GM21576 (cell line): ENCODE data around the gene SH2D3A.
A peak's percentile ranks its signal among the peaks of the same experiment; 100 is the strongest.

Source experiments
- ATAC-seq: cut with Tn5 transposase; IDR thresholded peaks from one replicate; pipeline ENCODE4 v1.9.1; 2021; ENCODE audit warnings: mild to moderate bottlenecking, moderate library complexity; ENCODE audit not compliant: unreplicated experiment

Gene SH2D3A

DNA sequence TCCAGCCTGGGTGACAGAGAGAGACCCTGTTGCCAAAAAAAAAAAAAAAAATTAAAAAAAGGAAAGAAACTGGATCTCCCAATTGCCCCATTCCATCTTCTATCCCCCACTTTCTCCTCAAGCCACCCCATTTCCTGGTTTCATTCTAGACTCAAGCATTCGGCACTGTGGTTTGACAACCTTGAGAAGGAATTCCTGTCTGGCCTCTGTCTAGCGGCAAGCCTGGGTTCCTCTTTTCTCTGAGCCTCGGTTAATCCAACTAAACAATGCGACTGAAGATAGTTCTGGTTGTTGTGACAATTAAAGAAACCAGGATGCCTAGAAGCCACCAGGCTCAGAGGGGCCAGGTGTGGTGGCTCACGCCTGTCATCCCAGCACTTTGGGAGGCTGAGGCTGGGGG, 43.5 kb downstream of the SH2D3A start:
- ATAC-seq = no peak

DNA sequence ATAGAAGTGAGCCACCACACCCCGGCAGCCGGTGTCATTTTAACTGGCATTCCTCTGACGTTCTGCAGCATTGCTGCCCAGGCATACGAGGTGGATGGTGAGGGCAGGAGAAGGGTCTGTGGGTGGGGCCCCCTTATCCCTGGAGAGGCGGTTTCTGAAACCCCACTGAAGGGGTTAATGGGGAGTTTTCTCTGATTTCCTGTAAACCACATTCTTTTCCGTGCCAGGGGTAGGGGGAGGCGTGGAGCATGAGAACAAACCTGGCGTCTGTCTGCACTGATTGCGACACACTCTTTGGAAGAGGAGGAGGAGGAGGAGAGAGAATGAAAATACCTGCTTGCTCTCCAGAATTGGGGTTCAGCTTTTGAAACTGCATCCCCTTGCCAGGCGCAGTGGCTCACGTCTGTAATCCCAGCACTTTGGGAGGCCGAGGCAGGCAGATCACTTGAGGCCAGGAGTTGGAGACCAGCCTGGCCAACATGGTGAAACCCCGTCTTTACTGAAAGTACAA, 44.1 kb downstream of the SH2D3A start:
- ATAC-seq = no peak

DNA sequence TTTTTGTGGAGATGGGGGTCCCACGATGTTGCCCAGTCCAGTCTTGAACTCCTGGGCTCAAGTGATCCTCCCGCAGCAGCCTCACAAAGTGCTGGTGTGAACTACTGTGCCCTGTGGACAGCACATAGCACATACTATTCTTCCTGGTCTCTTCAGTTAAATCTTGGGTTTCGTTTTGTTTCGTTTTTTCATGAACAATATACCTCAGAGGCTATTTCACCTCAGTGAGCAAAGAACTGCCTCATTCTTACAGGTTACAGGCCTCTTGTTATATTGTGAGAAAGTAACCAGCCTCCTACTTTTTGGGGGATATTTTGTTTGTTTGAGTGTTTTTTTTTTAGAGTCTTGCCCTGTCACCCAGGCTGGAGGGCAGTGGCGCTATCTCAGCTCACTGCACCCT, 45.5 kb downstream of the SH2D3A start:
- ATAC-seq = peak; percentile 64

DNA sequence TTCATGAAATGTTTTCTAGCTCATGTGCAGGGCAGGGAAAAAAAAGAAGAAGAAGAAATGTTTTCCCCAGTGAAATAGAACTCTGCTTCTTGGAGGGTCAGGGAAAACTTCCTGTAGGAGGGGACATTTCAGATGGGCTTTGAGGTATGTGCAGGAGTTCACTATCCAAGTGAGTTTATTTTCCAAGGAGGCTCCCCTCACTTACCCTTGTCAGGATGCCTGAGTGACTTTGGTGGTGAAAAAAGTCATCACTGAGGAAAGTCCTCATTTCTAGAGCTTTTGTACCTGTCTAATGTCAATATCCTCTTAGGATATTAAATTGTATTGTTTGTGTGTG, 46.1 kb downstream of the SH2D3A start:
- ATAC-seq = no peak

DNA sequence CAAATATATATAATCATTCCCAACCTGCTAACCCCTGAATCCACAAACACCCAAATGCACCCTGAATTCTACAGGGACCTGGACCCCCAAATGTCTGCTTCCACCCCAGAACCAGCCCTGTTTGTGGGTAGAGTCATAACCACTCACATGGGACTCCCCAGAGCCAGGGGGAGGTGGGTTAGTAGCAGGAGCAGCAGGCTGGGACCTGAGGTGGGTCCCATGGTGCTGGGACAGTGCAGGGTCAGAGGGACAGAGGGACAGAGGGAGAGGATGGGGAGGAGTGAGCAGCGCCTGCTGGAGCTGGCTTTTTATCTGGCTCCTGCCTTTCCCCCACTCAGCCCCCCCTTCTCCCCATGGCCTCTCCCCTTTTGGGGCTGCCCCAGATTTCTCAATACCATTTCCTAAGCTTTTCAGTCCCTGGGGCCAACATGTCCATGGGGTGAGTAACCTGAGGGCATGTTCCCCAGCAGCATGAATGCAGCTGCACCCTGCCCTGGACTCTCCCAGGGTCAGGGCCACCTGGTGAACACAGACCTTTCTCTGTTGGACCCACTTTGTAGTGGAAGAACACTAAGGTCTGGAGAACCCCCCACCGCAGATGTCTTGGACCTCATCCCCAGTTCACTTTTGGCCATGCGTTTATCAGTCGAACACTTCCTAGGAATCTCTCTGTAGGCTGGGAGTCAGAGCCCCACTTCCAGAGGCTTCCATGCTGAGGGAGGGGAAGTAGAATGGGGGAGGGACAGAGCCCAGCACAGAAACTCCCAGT, 46.7 kb downstream of the SH2D3A start, which contains the start of gene C3:
TSS of gene C3 (minus strand) at position 282 of the 769 bp plus-strand sequence. CDS start at position 221, 61 bp downstream.
- ATAC-seq = no peak

DNA sequence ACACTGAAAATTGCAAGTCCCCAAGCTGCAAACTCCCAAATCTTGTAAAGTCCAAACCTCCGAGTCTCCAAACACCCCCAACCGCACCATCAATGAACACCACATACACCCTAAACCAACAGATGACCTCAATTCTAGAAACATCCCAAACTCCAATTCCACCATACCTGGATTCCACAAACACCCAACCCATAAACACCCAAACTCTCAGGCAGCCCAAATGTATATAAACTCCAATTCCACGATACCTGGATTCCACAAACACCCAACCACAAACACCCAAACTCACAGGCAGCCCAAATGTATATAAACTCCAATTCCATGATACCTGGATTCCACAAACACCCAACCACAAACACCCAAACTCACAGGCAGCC, 47.3 kb downstream of the SH2D3A start:
- no peak for ATAC-seq

DNA sequence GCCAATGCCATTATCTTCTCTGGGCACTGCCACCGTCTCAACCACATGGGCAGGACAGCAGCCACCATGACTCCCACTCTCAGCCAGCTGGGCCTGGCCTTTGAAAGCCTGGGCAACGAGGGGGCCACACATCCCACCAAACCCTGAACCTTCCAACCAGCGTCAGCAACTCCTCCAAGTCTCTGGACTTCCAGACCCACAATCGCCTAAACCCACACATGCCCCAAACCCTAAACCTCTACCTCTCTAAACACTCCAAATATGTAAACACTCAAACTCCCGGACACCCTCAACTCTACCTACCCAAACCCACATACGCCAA, 47.7 kb downstream of the SH2D3A start:
- ATAC-seq = no peak

DNA sequence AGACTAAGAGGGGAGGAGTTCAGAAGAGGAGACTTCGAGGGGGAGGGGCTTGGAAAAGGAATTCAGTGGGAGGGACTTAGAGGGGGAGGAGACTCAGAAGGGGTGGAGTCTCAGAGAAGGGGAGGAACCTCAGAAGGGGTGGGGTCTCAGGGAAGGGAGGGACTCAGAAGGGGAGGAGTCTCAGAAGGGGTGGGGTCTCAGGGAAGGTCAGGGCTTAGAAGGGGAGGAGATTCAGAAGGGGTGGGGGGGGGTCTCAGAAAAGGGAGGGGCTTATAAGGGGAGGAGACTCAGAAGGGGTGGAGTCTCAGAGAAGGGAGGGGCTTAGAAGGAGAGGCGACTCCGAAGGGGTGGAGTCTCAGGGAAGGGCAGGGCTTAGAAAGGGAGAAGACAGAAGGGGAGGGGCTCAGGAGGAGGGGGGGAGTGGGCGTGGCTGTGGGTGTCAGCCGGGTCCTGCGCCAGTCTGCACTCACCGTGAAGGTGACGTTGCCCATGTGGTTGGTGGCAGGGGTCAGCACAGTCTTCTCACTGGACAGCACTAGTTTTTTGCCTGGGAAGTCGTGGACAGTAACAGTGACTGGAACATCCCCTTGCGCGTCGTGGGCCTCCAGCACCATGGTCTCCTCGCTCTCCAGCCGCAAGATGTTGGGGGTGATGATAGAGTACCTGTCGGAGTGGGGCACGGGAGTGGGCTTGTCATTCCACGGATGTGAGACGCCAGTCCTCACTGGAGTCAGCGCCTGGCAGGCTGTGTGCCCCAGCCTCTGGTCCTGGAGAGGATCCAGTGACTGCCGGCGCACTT, 48.3 kb downstream of the SH2D3A start:
- ATAC-seq = no peak

DNA sequence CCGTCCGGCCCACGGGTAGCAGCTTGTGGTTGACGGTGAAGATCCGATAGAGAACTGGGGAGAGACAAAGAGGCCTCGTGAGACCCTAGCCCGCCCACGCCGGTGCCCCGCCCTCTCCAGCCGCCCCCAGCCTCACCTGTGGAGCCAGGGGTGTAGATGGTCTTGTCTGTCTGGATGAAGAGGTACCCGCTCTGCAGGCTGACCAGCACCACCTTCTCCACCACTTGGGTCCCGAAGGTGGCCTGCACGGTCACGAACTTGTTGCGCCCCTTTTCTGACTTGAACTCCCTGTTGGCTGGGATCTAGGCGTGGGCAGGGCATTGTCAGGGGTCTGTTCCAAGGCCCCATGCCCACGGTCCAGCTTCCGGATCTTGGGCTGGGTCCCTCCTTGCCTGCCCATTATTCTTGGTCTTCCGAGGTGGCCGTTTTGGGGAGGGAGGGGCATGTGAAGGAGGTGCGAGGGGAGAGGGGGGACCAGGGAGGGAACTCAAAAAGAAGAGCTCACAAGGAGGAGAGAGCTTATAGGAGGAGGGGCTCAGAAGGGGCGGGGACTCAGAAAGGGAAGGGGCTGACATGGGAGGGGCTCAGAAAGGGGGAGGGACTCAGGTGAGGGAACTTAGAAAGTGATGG, 49.0 kb downstream of the SH2D3A start:
- ATAC-seq = no peak

DNA sequence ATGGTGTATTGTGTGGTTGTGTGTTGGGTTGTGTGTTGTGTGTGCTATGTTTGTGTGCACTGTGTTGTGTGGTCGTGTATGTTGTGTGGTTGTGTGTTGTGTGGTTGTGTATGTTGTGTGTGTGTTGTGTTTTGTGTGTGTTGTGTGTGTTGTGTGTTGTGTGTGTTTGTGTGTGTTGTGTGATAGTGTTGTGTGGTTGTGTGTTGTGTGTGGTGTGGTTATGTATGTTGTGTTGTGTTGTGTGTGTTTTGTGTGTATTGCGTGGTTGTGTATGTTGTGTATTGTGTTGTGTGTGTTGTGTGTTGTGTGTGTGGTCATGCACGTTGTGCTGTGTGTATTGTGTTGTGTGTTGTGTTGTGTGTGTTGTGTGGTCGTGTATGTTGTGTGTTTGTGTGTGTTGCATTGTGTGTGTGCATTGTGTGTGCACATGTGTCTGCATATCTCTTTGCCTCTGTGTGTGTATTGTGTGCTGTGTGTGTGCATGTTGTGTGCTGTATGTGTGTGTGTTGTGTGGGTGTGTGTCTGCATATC, 49.7 kb downstream of the SH2D3A start:
- no peak for ATAC-seq

DNA sequence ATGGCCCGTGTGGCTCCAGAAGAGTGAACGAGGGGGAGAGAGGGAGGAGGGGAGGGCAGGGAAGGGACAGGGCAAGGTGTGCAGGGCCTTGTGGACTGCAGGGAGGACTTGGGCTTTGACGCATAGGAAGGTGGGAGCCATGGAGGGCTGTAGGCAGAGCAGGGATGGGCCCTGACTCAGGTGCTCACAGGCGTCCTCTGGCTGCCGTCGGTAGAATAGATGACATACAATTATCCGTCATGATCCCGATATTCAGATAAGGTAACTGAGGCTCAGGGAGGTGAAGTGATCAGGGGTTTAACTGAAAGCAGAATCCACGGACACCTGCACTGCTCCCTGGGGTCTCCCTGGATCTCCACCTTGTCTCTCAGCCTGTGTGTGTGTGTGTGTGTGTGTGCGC, 50.2 kb downstream of the SH2D3A start:
- ATAC-seq = no peak

DNA sequence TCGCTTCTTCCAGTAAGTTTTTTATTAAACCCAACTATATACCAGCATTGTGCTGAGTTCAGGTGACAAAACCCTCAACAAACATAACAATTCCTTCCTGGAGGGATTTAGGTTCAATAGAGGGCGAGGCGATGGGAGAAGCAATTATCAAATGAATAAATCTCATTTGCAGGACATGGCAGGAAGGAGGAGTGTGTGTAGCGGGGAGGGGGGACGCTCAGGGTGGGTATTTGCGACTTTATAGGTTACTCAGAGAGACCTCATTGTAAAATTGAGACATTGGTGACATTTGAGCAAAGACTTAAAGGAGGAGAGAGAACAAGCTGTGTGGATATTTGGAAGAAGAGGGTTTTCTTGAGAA, 50.6 kb downstream of the SH2D3A start:
- ATAC-seq = no peak

DNA sequence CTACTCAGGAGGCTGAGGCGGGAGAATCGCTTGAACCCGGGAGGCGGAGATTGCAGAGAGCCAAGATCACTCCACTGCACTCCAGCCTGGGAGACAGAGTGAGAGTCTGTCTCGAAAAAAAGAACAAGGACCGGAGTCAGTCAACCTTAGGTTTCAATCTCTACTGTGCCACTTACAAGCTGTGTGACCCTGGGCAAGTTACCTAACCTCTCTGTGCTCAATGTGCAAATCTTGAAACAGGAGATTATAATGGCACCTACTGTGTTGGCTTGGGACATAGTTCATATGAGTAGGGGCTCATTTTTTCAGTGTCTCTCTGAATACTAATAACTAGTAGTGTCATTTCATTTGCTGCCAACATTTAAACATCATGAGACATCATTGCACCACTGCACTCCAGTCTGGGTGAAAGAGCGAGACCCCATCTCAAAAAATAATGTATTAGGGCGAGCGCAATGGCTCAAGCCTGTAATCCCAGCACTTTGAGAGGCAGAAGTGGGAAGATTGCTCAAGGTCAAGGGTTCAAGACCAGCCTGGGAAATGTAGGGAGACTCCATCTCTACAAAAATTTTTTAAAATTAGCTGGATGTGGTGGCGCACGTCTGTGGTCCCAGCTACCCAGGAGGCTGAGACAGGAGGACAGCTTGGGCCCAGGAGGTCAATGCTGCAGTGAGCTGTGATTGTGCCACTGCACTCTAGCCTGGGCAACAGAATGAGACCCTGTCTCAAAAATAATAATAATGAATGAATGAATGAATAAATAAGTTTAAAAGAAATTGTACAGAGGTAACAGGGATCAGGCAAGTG, 52.3 kb downstream of the SH2D3A start:
- no peak for ATAC-seq

DNA sequence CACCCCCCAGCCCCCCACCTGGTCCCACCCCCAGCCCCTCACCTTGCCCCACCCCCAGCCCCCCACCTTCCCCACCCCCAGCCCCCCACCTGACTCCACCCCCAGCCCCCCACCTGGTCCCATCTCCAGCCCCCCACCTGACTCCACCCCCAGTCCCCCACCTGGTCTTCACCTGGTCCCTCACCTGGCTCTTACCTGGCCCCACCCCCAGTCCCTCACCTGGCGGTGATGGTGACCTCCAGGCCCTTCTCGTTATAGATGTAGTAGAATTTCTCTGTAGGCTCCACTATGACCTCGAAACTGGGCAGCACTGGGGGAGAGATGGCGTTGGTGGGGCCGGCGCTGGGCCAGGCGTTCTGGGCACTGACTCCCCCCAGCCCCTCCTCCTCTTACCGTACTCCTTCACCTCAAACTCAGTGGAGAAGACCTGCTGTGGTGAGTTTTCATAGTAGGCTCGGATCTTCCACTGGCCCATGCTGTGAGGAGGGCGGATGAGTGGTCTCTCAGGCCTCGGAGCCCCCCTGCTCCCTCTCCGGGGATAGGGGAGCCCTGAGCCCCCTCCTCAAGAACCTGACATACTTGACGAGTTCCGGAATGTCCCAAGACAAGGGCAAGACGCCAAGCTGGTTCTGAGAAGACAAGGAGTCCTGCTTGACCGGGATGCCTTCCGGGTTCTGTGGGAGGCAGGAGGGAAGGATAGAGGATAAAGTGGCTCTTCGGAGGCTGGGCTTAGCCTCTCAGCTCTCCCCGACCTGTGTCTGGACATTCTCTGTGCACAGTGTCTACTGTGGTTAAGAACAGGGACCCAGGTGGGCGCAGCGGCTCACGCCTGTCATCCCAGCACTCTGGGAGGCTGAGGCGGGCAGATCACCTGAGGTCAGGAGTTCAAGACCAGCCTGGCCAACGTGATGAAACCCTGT, 53.2 kb downstream of the SH2D3A start:
- ATAC-seq = no peak

DNA sequence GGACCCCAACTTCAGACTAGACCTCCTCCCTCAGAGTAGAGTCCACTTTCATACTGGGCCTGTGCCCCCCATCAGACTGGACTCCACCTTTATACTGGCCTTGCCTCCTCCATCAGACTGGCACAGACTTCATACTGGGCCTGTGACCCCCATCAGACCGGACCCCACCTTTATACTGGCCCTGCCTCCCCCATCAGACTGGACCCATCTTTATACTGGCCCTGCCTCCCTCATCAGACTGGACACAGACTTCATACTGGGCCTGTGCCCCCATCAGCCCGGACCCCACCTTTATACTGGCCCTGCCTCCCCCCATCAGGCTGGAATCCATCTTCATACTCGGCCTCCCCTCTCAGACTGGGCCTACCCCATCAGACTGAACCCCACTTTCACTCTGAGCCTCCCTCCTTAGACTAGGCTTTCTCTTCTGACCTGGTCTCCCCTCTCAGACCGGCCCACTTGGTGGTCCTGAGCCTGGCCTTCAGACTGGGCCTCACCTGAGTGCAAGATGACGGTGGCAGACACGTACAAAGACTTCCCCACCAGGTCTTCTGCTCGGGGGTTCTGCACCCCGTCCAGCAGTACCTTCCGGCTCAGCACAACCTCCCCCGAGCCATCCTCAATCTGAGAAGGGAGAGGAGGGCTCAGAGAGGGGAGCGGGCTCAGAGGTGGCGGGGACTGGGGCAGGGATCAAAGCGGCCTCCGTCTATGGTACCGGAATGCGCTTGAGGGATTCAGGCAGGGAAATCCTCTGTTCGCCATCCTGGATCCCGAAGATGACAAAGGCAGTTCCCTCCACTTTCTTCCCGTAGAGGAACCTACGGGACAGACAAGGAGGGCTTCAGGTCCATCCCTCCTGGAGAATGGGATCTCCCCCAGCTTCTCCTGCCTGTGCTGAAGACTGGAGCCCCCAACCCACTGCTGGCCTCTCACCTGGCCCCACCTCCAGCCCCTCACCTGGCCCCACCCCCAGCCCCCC, 54.3 kb downstream of the SH2D3A start:
- no peak for ATAC-seq

DNA sequence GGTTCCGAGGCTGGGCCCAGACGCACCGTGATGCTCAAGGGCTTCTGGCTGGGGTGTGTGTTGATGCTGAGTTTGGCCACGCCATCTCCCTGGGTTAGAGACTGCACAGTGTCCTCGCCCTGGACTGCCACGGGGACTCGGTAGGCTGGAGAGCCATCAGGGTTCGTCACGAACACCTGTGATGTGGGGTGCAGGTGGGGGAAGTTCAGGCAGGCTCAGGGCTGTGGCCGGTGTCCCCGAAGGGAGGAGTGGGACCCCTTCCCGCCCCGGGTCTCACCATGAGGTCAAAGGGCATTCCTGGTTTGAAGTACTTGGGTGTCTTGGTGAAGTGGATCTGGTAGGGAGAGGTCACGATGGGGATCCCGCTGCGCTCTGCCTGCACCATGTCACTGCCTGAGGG, 55.0 kb downstream of the SH2D3A start:
- no peak for ATAC-seq

DNA sequence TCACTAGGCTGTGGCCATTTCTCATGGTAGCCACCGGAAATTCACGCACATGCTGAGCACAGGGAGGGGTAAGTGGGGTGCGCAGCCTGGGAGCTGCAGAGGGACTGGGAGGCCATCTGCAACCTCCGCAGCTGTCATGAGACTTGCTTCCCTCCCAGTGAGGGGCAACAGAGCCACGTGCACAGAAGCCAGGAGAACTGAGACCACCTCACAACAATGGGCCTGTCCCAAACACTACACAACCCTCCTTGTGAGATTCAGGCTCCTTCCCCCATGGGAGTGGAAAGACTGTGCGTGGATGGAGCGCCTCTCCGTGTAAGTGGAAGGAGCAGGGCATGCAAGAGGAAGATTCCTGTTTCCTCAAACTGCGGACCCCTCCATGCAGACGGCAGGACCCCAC, 55.6 kb downstream of the SH2D3A start:
- ATAC-seq = no peak

DNA sequence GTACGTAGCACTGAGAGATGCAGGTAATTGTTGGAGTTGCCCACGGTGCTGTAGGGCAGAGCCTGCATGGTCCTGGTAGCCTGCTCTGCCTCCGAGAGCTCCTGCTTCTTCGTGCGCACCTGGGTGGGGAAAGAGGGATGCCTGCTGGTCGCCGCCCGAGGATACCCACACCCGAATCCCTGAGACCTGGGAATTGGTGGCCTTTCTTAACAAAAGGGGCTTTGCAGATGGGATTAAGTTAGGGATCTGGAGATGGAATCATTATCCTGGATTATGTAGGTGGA, 56.2 kb downstream of the SH2D3A start:
- ATAC-seq = no peak
